NCI-H446 treated with DMSO at 0.1 percent for 48 hours (cell line): ENCODE measurements around the gene R3HDM4.

Experiments used
- DNase-seq: peaks from one replicate; lab custom pipeline; 2025; lab: John Stamatoyannopoulos, UW

The R3HDM4 gene

DNA sequence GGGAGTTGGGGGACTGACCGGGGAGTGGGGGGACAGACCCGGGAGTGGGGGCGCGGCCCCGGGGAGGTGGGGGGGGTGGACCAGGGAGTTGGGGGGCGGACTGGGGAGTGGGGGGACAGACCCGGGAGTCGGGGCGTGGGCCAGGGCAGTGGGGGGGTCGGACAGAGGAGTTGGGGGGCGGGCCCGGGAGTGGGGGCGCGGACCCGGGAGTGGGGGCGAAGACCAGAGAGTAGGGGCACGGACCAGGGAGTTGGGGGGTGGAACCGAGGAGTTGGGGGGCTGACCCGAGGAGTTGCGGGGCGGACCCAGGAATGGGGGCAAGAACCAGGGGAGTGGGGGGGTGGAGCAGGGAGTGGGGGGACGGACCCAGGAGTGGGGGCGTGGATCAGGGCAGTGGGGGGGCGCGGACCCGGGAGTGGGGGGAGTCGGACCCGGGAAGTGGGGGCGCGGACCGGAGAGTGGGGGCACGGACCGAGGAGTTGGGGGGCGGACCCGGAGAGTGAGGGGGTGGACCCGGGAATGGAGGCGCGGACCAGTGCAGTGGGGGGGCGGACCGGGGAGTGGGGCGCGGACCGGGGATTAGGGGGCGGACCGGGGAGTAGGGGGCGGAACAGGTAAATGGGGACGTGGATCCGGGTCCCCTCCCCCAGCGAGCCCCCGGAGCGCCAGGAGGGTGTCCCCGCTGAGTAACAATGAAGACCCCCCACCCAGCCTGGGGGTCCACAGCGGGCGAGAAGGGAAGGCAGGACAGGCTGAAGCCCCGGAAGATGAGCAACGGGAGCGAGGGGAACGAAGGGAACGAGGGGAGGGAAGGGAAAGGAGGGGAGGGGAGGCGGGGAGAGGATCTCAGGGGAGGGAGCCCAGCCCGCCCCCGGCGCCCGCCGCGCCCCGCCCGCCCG, 589 bp downstream of the R3HDM4 start:
- DNase-seq = no peak

DNA sequence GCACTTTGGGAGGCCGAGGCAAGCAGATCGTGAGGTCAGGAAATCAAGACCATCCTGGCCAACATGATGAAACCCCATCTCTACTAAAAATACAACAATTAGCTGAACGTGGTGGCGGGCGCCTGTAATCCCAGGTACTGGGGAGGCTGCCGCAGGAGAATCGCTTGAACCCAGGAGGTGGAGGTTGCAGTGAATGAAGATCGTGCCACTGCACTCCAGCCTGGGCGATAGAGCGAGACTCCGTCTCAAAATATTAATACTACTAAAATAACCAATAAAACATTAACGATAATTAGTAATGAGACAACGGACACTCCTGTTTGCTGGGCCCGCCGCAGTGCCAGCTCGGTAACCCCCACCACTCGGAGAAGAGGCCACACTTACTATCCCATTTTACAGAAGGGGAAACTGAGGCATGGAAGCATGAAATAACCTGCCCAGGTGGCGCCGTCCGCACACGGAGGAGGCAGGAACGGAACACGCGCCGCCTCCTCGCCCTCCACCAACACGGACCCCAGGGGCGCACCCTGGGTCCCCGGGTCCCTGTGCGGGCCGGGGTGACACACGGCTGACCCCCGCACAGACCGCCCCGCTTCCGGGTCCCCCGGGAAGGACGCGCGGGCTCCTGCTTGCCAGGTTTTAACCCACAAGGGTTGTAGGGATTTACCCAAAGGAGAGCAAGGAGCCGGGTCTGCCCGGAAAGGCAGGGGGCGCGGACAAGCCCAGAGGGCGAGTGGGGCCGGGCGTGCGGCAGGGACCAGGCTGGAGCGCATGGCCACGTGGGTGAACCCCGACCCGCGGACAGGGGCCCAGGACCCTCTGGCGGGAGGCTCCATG, 1.6 kb downstream of the R3HDM4 start:
- DNase-seq = no peak

DNA sequence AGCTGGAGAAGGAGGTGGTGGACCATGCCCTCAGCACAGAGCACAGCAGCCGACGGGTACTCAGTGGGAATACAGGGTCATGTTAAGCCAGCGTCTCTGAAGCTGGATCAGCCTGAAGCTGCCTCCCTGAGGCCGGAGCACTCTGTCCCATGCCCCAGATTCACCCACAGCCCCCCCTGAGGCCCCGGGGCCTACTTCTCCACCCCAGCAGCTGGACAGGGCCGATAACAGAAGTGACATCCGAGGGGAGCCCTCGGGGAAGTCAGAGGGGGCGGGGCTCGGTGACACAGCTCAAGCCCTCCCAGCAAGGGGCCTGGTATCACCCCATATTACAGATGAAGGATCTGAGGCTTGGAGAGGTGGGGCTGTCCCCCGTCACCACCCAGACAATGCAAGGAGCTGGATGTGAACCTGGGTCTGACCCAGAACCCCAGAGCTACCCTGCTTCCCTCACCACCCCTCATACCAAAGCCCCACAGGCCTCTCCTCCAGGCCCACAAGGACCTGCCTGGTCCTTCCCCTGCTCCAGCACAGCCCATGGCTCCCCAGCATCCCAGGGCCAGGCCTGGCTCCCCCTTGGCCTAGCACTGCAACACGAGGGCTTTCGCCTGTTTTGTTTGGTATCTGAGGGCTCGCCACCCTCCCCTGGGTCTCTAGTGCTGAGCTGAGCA, 5.7 kb downstream of the R3HDM4 start:
- DNase-seq = no peak

DNA sequence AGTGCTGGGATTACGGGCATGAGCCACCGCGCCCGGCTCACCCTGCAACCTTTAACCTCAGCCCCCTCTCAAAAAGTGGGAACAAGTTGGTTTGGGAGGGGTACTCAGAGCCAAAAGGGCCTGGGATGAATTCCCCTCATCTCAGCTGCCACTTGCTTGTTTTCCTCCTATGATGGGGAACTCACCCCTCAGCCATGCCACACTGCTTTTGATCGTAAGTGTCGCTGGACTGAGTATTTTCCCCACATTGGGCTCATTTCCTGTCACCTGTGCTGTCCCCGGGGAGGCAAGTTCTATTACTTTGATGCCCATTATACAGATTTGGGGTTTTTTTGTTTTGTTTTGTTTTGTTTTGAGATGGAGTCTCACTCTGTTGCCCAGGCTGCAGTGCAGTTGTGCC, 6.5 kb downstream of the R3HDM4 start:
- no peak for DNase-seq

DNA sequence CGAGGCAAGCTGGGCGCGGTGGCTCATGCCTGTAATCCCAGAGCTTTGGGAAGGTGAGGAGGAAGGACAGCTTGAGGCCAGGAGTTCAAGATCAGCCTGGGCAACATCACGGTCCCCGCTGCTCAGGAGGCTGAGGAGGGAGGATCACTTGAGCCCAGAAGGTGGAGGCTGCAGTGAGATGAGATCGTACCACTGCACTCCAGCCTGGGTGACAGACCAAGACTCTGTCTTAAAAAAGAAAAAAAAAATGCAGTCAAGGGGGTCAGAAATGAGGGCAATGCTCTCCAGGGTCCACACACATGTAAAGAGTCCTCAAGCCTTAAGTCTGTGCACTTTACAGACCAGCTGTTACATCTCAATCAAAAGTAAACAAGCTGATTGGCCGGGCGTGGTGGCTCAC, 8.5 kb downstream of the R3HDM4 start:
- no peak for DNase-seq

DNA sequence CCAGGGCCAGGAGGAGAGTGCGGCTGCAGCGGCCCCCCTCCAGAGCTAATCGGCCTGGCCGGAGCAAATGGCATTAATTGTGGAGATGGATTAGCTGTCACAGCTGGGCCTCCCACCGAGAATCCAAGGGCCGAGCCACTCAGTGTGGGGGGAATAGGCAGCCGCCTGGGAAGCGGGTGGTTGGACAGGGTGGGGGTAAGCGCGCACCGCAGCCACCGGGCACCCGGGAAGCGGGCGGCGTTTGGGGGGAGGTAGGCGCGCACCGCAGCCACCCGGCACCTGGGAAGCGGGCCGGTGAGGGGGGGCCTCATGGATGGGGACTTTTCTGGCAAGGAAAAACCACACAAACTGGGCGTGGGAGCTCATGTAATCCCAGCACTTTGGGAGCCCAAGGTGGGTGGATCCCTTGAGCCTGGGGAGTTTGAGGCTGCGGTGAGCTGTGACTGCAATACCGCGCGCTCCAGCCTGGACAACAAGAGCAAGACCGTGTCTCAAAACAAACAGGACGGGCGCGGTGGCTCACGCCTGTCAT, 9.7 kb downstream of the R3HDM4 start:
- DNase-seq = no peak

DNA sequence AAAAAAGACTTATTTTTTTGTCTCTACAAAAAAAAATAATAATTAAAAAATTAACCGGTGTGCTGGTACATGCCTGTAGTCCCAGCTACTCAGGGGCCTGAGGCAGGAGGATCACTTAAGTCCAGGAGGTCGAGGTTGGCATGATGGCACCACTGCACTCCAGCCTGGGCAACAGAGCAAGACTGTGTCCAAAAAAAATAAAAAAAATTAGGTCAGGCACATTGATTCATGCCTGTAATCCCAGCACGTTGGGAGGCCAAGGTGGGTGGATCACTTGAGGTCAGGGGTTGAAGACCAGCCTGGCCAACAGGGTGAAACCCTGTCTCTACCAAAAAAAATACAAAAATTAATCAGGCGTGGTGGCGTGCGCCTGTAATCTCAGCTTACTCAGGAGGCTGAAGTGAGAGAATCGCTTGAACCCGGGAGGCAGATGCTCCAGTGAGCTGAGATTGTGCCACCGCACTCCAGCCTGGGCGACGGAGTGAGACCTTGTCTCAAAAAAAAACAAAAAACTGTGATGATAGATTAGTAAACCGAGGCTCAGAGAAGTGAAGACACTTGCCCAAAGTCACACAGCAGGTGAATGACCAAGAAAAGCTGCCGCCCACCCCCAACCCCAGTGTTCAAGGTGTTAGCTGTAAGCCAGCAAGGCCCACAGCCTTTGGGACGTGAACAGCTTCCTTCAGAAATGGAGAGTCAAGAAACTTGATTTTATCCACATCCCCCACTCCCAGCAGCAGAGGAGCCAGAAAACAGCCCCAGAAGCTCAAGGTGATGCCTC, 10.4 kb downstream of the R3HDM4 start:
- DNase-seq = no peak

DNA sequence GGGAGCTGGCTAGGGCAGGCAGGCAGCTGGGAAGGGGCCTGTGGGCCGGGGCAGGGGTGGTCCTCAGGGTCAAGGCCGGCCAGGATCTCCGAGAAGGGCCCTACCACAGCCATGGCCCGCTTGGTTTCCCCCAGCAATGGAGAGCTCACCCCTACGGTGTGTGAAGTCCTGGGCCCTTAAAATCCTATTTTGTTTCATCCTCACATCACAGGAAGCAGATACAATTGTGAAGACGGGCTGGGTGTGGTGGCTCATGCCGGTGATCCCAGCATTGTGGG, 11.0 kb downstream of the R3HDM4 start:
- DNase-seq = no peak

DNA sequence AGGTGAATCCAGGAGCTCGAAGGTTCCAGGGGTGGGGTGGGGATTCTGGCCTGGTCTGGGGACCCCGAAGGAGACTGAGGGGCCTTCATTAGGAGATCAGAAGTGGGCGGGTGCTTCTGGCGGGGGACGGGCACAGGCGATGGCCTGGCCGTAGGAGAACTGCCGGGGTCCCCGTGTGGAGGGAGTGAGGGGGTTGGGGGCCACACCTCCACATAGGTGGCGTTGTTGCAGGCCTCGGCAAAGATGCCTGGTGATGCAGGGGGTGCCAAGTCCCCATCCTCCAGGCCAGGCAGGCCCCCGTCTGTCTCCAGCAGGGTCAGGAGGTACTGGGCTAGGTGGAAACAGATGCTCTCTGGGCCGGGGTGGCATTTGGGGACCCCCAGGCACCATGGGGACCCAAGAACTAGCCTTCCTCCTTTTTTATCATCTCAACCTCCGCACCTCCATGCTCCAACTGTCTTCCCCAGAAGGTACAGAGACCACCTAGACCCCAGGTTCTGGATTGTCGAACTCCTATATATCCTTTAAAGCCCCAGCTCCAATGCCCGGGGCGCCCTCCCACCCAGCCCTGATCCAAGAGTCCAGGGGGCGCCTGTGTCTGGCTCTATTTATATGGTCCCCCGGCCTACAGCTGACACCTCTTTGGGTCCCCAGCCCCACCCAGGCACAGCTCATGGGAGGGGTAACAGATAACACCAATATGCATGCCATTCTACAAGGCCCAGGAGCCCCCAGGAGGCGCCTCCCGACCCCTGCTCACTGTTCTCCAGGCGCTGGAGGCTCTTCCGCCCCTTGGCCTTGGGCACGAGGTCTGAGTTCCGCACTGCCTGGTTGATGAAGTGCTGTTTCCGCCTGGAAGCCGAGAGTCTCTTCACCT, 11.6 kb downstream of the R3HDM4 start:
- DNase-seq = no peak

DNA sequence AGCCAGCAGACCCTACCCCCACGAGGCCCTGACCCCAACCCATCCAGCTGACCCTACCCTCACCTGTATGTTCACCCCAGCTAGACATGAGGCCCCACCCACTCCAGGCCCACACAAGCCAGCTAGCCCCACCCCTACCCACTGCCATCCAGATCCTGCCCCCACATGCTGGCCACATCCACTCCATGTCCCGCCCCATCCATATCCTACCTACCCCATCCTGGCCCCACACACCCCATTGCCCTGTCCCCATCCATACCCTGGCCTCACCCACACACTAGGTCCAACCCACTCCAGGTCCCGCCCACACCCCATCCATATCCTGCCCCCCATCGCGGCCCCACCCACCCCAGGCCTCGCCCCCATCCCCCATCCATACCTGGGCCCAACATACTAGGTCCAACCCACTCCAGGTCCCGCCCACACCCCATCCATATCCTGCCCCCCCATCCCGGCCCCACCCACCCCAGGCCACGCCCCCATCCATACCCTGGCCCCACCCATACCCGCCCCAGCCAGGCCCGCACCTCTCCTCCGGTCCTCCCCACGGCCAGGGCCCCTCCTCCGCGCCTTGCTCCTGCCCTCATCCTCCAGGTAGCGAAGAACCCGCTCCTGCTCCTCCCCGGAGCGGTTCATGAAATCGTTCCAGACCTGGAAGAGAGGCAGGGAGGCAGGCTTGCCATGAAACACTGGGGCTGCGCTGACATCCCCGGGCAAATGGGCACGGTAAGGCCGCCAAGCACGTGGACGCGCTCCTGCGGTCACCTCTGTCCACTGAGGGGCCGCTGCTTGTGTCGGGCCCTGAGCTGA, 12.5 kb downstream of the R3HDM4 start:
- DNase-seq = no peak

DNA sequence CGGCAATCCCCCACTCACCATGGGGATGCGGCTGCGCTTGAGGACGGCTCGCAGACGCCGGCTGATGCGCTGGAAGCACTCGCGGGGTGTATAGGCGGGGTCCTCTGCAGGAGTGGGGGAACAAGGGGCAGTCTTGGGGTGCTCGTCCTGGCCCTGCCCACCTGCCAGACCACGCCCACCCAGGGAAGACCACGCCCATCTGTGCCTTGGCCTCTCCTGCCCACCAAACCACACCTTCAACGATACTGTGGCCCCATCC, 13.0 kb downstream of the R3HDM4 start:
- no peak for DNase-seq

DNA sequence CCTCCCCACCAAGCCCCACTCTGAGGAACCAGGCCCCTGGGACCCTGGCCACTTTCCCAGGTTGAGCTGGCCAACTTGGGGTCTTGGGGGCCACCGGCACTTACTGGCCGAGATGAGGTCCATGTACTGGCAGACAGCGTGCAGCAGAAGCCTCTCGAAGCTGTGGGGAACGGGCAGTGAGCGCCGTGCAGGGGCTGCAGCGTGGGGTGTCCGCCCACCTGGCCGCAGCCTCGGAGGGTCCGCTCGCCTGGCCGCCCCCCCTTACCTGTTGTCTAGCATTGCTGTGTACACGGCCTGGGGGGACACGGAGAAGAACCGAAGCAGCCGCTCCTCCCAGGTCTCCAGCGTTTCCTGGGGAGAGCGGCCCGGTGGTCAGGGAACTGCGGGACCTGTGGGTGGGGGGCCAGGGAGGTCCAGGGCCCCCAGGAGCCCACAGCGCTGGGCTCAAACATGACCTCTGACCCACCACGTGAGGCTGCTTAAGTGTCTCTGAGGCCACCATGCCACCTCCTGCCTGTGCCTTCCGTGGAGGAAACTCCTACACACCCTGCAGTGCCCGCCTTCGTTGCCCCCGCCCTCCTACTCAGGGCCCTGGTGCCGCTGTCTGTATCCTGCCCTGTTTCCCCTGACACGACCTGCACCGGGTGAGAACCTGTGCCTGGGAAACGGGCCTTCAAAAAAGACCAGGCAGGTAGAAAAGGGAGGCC, 13.5 kb downstream of the R3HDM4 start:
- no peak for DNase-seq

DNA sequence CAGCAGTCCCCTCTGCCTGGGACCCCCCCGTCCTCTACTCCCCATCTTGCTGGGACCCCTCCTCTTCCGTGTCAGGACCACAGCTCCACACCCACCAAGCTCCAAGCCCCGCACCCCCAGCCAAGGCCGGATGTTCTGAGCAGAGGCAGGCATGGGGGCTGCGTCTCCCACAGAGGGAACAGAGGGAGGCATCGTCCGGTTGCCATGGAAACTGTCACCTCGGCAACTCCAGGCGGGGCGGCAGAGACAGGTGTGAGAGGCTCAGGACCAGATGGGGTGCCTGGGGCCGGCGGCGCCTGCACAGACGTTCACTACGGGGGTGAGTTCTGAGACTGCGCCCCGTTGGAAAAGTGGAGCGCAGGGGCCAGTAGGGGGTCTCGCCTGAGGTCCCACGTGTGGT, 14.4 kb downstream of the R3HDM4 start:
- DNase-seq = no peak

DNA sequence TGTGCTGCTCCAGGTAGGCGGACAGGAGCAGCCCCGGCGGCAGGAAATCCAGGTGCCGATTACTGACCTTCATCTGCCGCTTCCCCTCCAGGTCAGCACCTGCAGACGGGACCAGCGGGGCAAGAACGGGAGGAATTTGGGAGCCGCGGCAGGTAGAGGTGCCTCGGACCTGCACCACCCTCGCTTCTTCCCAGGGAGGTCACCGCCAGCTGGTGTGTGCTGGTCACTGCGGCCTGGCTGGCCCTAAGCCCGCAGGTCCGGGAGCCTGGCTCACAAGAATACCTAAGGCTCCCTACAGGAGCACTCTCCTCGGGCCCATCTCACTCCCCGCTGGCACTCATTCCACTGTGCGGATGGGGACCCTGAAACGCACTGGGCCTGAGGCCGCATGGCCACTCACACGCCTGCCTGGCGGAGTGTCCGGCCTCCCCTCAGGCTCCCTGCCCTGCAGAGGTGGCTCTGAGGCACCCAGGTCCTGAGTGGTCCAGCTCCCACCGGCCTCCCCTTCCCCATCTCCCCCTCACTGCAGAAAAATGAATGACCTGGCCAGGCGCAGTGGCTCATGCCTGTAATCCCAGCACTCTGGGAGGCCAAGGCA, 15.5 kb downstream of the R3HDM4 start:
- DNase-seq = no peak

DNA sequence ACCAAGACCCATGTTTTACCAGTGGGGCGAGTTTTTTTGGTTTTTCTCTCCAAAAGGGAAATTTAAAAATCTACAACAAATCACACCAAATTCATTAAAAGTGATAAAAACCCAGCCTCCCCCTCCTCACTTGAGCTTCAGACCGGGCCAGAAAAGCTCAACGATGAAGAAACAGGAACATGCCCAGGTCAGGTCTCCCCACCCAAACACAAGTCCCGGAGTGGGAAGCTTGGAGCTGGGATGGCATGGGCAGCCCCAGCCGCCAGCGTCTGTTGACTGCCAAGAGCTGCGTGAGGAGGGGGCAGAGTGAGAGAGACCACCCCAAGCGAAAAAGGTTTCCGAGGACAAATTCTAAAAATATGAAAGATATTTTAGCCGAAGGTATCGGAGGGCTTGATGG, 16.0 kb downstream of the R3HDM4 start:
- no peak for DNase-seq

DNA sequence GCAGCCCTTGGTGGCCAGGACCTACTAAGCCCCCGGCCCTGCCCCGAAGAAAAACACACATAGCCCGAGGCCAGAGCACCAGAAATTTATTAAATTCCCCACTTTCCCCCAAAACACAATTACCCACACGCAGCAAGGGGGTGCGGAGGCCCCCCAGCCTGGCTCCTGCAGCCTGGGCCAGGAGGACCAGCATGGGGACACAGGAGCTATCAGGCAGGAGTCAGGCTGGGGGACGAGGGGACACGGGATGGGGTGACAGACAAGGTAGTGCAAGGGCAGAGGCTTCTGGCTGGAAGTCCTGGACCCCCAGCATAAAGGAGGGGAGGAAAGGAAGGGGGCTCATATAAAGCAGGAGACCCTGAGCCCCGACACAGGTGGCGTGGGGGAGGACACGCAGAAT, 16.6 kb downstream of the R3HDM4 start:
- DNase-seq = no peak

DNA sequence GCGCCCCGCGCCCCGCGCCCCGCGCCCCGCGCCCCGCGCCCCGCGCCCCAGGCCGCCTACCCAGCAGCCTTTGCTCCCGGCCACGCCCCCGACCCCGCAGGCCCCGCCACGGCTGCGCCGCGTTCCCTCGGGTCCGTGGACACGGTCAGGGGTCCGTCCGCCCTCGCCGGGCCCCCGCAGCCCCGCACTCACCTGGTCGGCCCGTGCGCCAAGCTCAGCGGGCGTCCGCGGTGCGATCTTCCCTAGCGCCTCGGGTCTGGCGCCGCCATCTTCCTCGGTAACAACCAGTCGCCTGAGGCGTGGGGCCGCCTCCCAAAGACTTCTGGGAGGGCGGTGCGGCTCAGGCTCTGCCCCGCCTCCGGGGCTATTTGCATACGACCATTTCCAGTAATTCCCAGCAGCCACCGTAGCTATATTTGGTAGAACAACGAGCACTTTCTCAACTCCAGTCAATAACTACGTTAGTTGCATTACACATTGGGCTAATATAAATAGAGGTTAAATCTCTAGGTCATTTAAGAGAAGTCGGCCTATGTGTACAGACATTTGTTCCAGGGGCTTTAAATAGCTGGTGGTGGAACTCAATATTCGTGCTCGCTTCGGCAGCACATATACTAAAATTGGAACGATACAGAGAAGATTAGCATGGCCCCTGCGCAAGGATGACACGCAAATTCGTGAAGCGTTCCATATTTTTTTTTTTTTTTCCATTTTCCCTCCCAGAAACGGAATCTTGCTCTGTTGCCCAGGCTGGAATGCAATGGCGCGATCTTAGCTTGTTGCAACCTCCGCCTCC, 19.9 kb downstream of the R3HDM4 start, which contains the start of the genes MED16 and RNU6-9:
Gene MED16, minus strand, starts transcription at position 294 of the 796 bp plus-strand sequence. CDS start 2,056 bp downstream, outside the sequence.
Gene RNU6-9, plus strand, starts transcription at position 591 of the 796 bp plus-strand sequence.
- peak; percentile 92 for DNase-seq

DNA sequence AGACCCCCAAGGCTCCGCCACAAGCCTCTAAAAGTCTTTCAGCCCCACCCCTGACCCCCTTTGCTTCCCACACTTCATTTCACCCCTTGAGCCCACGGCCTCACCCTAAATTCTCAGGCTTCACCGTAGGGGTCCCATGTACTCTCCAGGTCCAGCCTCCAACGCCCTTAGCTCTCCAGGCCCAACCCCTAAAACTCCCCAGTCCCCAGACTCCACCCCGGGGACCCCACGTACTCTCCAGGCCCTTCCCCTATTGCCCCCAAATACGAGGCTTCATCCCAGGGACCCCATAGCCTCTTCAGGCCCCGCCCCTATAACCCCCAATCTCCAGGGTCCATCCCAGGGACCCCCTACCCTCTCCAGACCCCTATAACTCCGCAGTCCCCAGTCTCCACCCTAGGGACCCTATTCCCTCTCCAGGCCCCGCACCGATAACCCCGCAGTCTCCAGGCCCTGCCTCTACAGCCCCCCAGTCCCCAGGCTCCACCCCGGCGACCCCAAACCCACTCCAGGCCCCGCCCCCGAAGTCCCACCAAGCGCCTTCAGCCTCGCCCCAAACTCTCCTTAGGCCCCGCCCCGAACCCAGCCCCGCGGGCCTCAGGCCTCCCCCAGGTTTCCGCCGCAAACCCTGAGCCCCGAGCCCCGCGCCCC, 20.7 kb downstream of the R3HDM4 start:
- no peak for DNase-seq
